Sigmoid colon (tissue), 7 donors: ENCODE measurements around the gene ZDHHC11B. TPM values are rescaled to one million over a fixed set of nuclear protein-coding genes. Genes with fewer than 3 reads are reported as not detected.

Experiments used
- DNase-seq: peaks from one replicate; pipeline ENCODE4 v3.0.0-alpha.2; 2019
- H3K27ac ChIP-seq, 4 donors: fragments of 200-600 bp; sonication (generic); one replicate each; pipeline ENCODE4 v1.5.1; 2016 to 2019; ENCODE audit warnings: mild to moderate bottlenecking in 1 of 4
- H3K27me3 ChIP-seq, 3 donors: fragments of 200-600 bp; sonication (generic); one replicate each; pipeline ENCODE4 v1.5.1; 2019; ENCODE audit warnings: mild to moderate bottlenecking in 1 of 3
- H3K36me3 ChIP-seq, 4 donors: fragments of 200-600 bp; sonication (generic); one replicate each; pipeline ENCODE4 v1.5.1; 2016 to 2019
- H3K4me1 ChIP-seq, 4 donors: fragments of 200-600 bp; sonication (generic); one replicate each; pipeline ENCODE4 v1.5.1; 2017 to 2019
- H3K4me3 ChIP-seq, 4 donors: fragments of 200-600 bp; sonication (generic); one replicate each; pipeline ENCODE4 v1.5.1; 2017 to 2019; ENCODE audit warnings: mild to moderate bottlenecking in 2 of 4, moderate library complexity in 1 of 4
- H3K9me3 ChIP-seq, 4 donors: fragments of 200-600 bp in 3 of 4; sonication (generic) in 3 of 4; one replicate each; pipeline versions ENCODE4 v1.5.1 to v1.6.1; 2013 to 2019
- CTCF ChIP-seq, 4 experiments: fragments of 450-650 bp in 3 of 4; fragments of 200-600 bp in 1 of 4; IDR thresholded peaks; one replicate each; pipeline ENCODE4 v1.5.1; 2016 to 2019; ENCODE audit warnings: antibody characterized with exemption in 4 of 4, mild to moderate bottlenecking in 3 of 4, moderate library complexity in 2 of 4
- EP300 ChIP-seq, 4 donors: sonication (generic); formaldehyde crosslinking; IDR thresholded peaks; one replicate each; pipeline ENCODE4 v1.6.1; 2017; ENCODE audit warnings: antibody characterized with exemption in 4 of 4
- POLR2A ChIP-seq, 2 donors: fragments of 450-650 bp; IDR thresholded peaks; one replicate each; pipeline ENCODE4 v1.6.1; 2016; ENCODE audit warnings: antibody characterized with exemption in 2 of 2, mild to moderate bottlenecking in 2 of 2, moderate library complexity in 2 of 2
- POLR2AphosphoS5 ChIP-seq, 4 donors: sonication (generic); formaldehyde crosslinking; IDR thresholded peaks; one replicate each; pipeline ENCODE4 v1.6.1; 2017; ENCODE audit warnings: antibody characterized with exemption in 4 of 4
- WGBS, 2 donors: extraction: QIAGEN DNeasy Blood & Tissue Kit; methylation state at CpG; one replicate each; pipeline ENCODE4 v1.1.7; 2013; 5-methylcytosine and 5-hydroxymethylcytosine counted together
- intact Hi-C: fragments of 100-400 bp; cut with DNase I; formaldehyde crosslinking; loops from one replicate; pipeline ENCODE4 v1.15.1; 2023
- polyA plus RNA-seq, 3 donors: library from polyadenylated mRNA; stranded (reverse); fragments of 200-250 nt; gene quantifications; one replicate each; pipeline ENCODE4 v1.2.3, GENCODE V29; 2013
- total RNA-seq, 4 donors: library from RNA; depleted of rRNA; stranded (reverse); fragments of >200 nt; gene quantifications; one replicate each; pipeline ENCODE4 v1.1.0, GENCODE V29; 2016
- donor health status: healthy with polysubstance abuse.
- donor health status: Bipolar disorder and iron deficiency.
- donor health status: healthy.

ZDHHC11B gene
- total and polyA plus RNA-seq, 7 donors, result 0.46 to 12.7 (median 1.8) TPM; not detected in 1

- peaks cover 8 to 34% (median 25%) of the 10 kb centered on the region in 4 donors for H3K36me3 ChIP-seq
- H3K4me1 ChIP-seq, result peaks cover 0 to 36% (median 22%) of the 10 kb centered on the region in 4 donors
- no peaks in the 10 kb centered on the region for H3K27me3 ChIP-seq
- no peak for TF ChIP-seq EP300 (IDR thresholded peaks at IDR 0.05)
- TF ChIP-seq CTCF (IDR thresholded peaks at IDR 0.05), result no peak
- TF ChIP-seq POLR2A (IDR thresholded peaks at IDR 0.05), result no peak
- no peak for TF ChIP-seq POLR2AphosphoS5 (IDR thresholded peaks at IDR 0.05)
- no peaks in the 10 kb centered on the region for H3K9me3 ChIP-seq
- H3K4me3 ChIP-seq, result no peak overlapping the region
- H3K27ac ChIP-seq, result no peak overlapping the region
- 94 to 96% methylated on average over 13 of the region's 13 CpGs for WGBS, 2 donors
- DNase-seq, result no peak
- intact Hi-C loops, result no loop called here
Observed at GRCh38 chr5:666816-667498, 117.6 kb downstream of the ZDHHC11B start.

- H3K27ac ChIP-seq, result no peak overlapping the region
- H3K4me3 ChIP-seq, result no peak overlapping the region
- intact Hi-C loops, result no loop called here
- H3K27me3 ChIP-seq, result no peaks in the 10 kb centered on the region
- TF ChIP-seq EP300 (IDR thresholded peaks at IDR 0.05) (no peak), CTCF (IDR thresholded peaks at IDR 0.05) (no peak), POLR2AphosphoS5 (IDR thresholded peaks at IDR 0.05) (no peak), POLR2A (IDR thresholded peaks at IDR 0.05) (no peak)
- 94 to 96% methylated on average over 40 of the region's 40 CpGs for WGBS, 2 donors
- H3K4me1 ChIP-seq, result peaks cover 0 to 28% (median 15%) of the 10 kb centered on the region in 4 donors
- peak; percentile 57 for DNase-seq
- no peaks in the 10 kb centered on the region for H3K9me3 ChIP-seq
- H3K36me3 ChIP-seq, result peaks cover 15 to 42% (median 29%) of the 10 kb centered on the region in 4 donors
Observed at GRCh38 chr5:665956-666711, 118.4 kb downstream of the ZDHHC11B start.

- no peak for TF ChIP-seq CTCF (IDR thresholded peaks at IDR 0.05)
- no peak for TF ChIP-seq POLR2A (IDR thresholded peaks at IDR 0.05)
- TF ChIP-seq POLR2AphosphoS5 (IDR thresholded peaks at IDR 0.05), result no peak
- Histone ChIP-seq H3K4me1 (peaks cover 0 to 22% (median 14%) of the 10 kb centered on the region in 4 donors), H3K36me3 (peaks cover 15 to 47% (median 29%) of the 10 kb centered on the region in 4 donors), H3K27ac (no peak overlapping the region), H3K9me3 (no peaks in the 10 kb centered on the region), H3K27me3 (no peaks in the 10 kb centered on the region), H3K4me3 (no peak overlapping the region)
- peak; percentile 56 for DNase-seq
- WGBS, 2 donors, result 52 to 81% methylated on average over 8 of the region's 8 CpGs
- intact Hi-C loops, result no loop called here
Observed at GRCh38 chr5:665541-665955, 119.0 kb downstream of the ZDHHC11B start.

- H3K27me3 ChIP-seq, result no peaks in the 10 kb centered on the region
- H3K9me3 ChIP-seq, result no peaks in the 10 kb centered on the region
- peak; percentile 46 for DNase-seq
- 94 to 97% methylated on average over 20 of the region's 20 CpGs for WGBS, 2 donors
- peaks cover 0 to 17% (median 11%) of the 10 kb centered on the region in 4 donors for H3K4me1 ChIP-seq
- no peak overlapping the region for H3K27ac ChIP-seq
- H3K36me3 ChIP-seq, result peaks cover 15 to 53% (median 29%) of the 10 kb centered on the region in 4 donors
- H3K4me3 ChIP-seq, result no peak overlapping the region
- intact Hi-C loops, result no loop called here
- TF ChIP-seq POLR2AphosphoS5 (IDR thresholded peaks at IDR 0.05) (no peak), POLR2A (IDR thresholded peaks at IDR 0.05) (no peak), CTCF (IDR thresholded peaks at IDR 0.05) (no peak), EP300 (IDR thresholded peaks at IDR 0.05) (no peak)
Observed at GRCh38 chr5:664994-665360, 119.6 kb downstream of the ZDHHC11B start.
